Endothelial cell of umbilical vein (primary cell): ENCODE results near the gene RBM4B. TPM values are rescaled to one million over a fixed set of nuclear protein-coding genes. Genes with fewer than 3 reads are reported as not detected.

Source experiments
- BruUV-seq: library from RNA; stranded (reverse); fragments of 400-500 nt; replicated peaks from 2 replicates; lab custom pipeline; 2021; lab: Mats Ljungman, UMichigan
- CTCF ChIA-PET: fragments of 300-600, 350-600 bp; sonication (Branson Sonifier 250); formaldehyde crosslinking; loops from one replicate; lab custom pipeline; 2021; ENCODE audit warnings: antibody characterized with exemption, inconsistent platforms; lab: Charles Lee
- POLR2A ChIA-PET: fragments of 300-600, 350-600 bp; sonication (Branson Sonifier 250); formaldehyde crosslinking; loops from one replicate; lab custom pipeline; 2021; ENCODE audit warnings: antibody characterized with exemption, inconsistent platforms; lab: Charles Lee
- DNase-seq: peaks from one replicate; pipeline ENCODE4 v3.0.0-alpha.2; 2011; ENCODE audit warnings: low read depth, low spot score
- FAIRE-seq: peaks from 2 replicates; lab custom pipeline; 2011; peaks lifted over from hg19 to GRCh38; lab: Jason Lieb, UNC
- H2AFZ ChIP-seq: 2 replicates; pipeline ENCODE4 v1.6.0; 2012; ENCODE audit warnings: low read depth, low read length, control low read depth, inconsistent platforms
- H3K27ac ChIP-seq: 2 replicates; pipeline ENCODE4 v1.5.1; 2011; ENCODE audit warnings: low read depth, mild to moderate bottlenecking, control low read depth, low read length, moderate library complexity; ENCODE audit not compliant: insufficient read depth
- H3K27me3 ChIP-seq, 2 experiments: 2 replicates each; pipeline versions ENCODE4 v1.6.0 to v1.6.1; 2011; ENCODE audit warnings: low read length in 2 of 2, mixed read lengths in 1 of 2; ENCODE audit not compliant: control insufficient read depth in 2 of 2, insufficient read depth in 2 of 2
- H3K36me3 ChIP-seq, 2 experiments: 2 replicates in 1 of 2; 3 replicates in 1 of 2; pipeline ENCODE4 v1.5.1; 2011; ENCODE audit warnings: low read length in 2 of 2, mild to moderate bottlenecking in 1 of 2, moderate library complexity in 1 of 2; ENCODE audit not compliant: control insufficient read depth in 2 of 2, insufficient read depth in 2 of 2; ENCODE audit errors: extremely low read depth in 1 of 2
- H3K4me1 ChIP-seq: 3 replicates; pipeline ENCODE4 v1.5.1; 2011; ENCODE audit warnings: mild to moderate bottlenecking, low read length; ENCODE audit not compliant: control insufficient read depth, insufficient read depth; ENCODE audit errors: extremely low read depth
- H3K4me2 ChIP-seq: 2 replicates; pipeline ENCODE4 v1.6.1; 2011; ENCODE audit warnings: low read length, control low read depth, mixed read lengths; ENCODE audit not compliant: insufficient read depth
- H3K4me3 ChIP-seq, 3 experiments: fragments of 200-600 bp in 1 of 3; sonication (generic), shearing (Covaris generic) in 1 of 3; replicated peaks in 1 of 3; 2 replicates each; pipeline ENCODE4 v1.5.1; 2011 to 2016; ENCODE audit warnings: control low read depth in 3 of 3, low read length in 3 of 3, mild to moderate bottlenecking in 2 of 3, inconsistent platforms in 1 of 3, low read depth in 1 of 3, moderate library complexity in 1 of 3; ENCODE audit not compliant: insufficient read depth in 1 of 3
- H3K79me2 ChIP-seq: 2 replicates; pipeline ENCODE4 v1.6.0; 2012; ENCODE audit warnings: low read length, inconsistent platforms; ENCODE audit not compliant: control insufficient read depth, insufficient read depth
- H3K9ac ChIP-seq: replicated peaks from 2 replicates; pipeline ENCODE3; 2011; ENCODE audit warnings: low read length, control low read depth; ENCODE audit not compliant: insufficient read depth; ENCODE audit errors: extremely low read depth
- H3K9me1 ChIP-seq: replicated peaks from 3 replicates; pipeline ENCODE4 v1.6.0; 2011; ENCODE audit warnings: mild to moderate bottlenecking, low read length; ENCODE audit not compliant: control insufficient read depth, insufficient read depth; ENCODE audit errors: extremely low read depth
- H3K9me3 ChIP-seq: replicated peaks from 2 replicates; pipeline ENCODE4 v1.5.1; 2012; ENCODE audit warnings: low read length, inconsistent platforms; ENCODE audit not compliant: control insufficient read depth, insufficient read depth
- H4K20me1 ChIP-seq: replicated peaks from 2 replicates; pipeline ENCODE3; 2011; ENCODE audit warnings: mild to moderate bottlenecking, low read length; ENCODE audit not compliant: control insufficient read depth, insufficient read depth; ENCODE audit errors: extremely low read depth
- FOS ChIP-seq: IDR thresholded peaks from 2 replicates; pipeline ENCODE4 v1.6.1; 2011; ENCODE audit warnings: mild to moderate bottlenecking, low read length, moderate library complexity, borderline replicate concordance; ENCODE audit not compliant: insufficient read depth
- JUN ChIP-seq: IDR thresholded peaks from 2 replicates; pipeline ENCODE4 v1.6.1; 2011; ENCODE audit warnings: borderline replicate concordance, low read depth; ENCODE audit not compliant: insufficient read length, insufficient read depth
- MAX ChIP-seq: IDR thresholded peaks from 2 replicates; pipeline ENCODE4 v1.6.1; 2011; ENCODE audit not compliant: insufficient read depth, insufficient read length
- POLR2A ChIP-seq: IDR thresholded peaks from 2 replicates; pipeline ENCODE4 v1.6.1; 2012; ENCODE audit warnings: low read depth, mild to moderate bottlenecking, control low read depth, low read length
- POLR2AphosphoS5 ChIP-seq: IDR thresholded peaks from 2 replicates; pipeline ENCODE4 v1.6.1; 2012; ENCODE audit warnings: low read depth, mild to moderate bottlenecking, control low read depth, low read length, moderate library complexity; ENCODE audit not compliant: insufficient read depth
- dilution Hi-C: fragments of 300-500 bp; cut with MboI; formaldehyde crosslinking; loops from one replicate; pipeline ENCODE4 v1.15.0; 2019; ENCODE audit warnings: low sequenced_read_pairs; ENCODE audit not compliant: extremely low pct_ligation_motif_present
- intact Hi-C: fragments of 100-400 bp; cut with micrococcal nuclease; formaldehyde crosslinking; loops from one replicate; pipeline ENCODE4 v1.10.0; 2022
- polyA plus RNA-seq, 4 experiments: library from polyadenylated mRNA; depleted of rRNA in 3 of 4; stranded (reverse) in 3 of 4; unstranded in 1 of 4; fragments of >200 nt; gene quantifications; 2 replicates each; pipeline versions ENCODE4 v1.2.1 to v1.2.3, GENCODE V29; 2011 to 2012; ENCODE audit warnings: missing spikeins in 1 of 4
- total RNA-seq: library from RNA; stranded (reverse); gene quantifications from 2 replicates; pipeline ENCODE4 v1.2.3, GENCODE V29; 2021

Gene RBM4B
- total and polyA plus RNA-seq, 2 donors (not counting 3 experiments of a cell fraction or from before 2014, with no cell fraction given) = 22.2 to 31.2 TPM

DNA sequence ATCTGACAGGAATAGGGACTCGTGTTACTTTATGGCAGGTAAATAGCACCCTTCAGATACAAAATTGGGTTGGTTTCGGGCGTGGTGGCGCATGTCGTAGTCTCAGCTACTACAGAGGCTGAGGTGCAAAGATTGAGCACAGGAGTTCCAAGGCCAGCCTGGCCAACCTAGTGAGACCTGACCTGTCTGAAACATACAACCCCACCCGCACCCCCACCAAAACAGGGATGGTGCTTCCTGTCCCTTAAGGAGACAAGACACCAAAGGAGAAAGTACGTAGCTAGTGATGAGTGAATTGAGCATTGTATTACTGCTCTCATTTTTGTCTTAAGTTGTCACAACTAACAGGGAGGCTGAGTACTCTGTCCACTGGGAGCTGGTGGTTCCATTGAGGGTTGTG, 25.0 kb downstream of the RBM4B start:
- BruUV-seq = no TSS peak
- Histone ChIP-seq H2AFZ (no peak overlapping the region), H3K9ac (no peak overlapping the region)

GRCh38 chr11:66651016-66651415, 26.7 kb downstream of the RBM4B start:
- dilution Hi-C loops (no loop called here), intact Hi-C loops (loop anchor here (2.0 kb wide), 1 partner anchor 58 kb away; the partner anchor contains the start of genes CCDC87 and CCS)
- BruUV-seq = no TSS peak
- Histone ChIP-seq H3K9me3 (no peaks in the 10 kb centered on the region), H3K9me1 (no peaks in the 10 kb centered on the region), H3K9ac (no peak overlapping the region), H3K36me3 (peaks cover 13 to 15% of the 10 kb centered on the region in 2 experiments), H3K27ac (no peak overlapping the region), H3K4me2 (no peak overlapping the region), H2AFZ (no peak overlapping the region), H3K27me3 (no peaks in the 10 kb centered on the region), H4K20me1 (peaks cover 9% of the 10 kb centered on the region), H3K4me3 (no peak overlapping the region), H3K4me1 (no peaks in the 10 kb centered on the region), H3K79me2 (peaks cover 56% of the 10 kb centered on the region)
- FAIRE-seq = no peak
- TF ChIP-seq FOS (no peak), POLR2AphosphoS5 (no peak), POLR2A (peak; percentile 26)
- POLR2A ChIA-PET = no interaction called here
- CTCF ChIA-PET = interaction anchor here (0.6 kb wide), 1 partner anchor 9 kb away, joined by 3 read pairs; no protein-coding TSS in a partner anchor
- no peak for DNase-seq

More for the DNA sequence above, 25.0 kb downstream of the RBM4B start:
- H3K4me2 ChIP-seq = no peak overlapping the region
- H3K27me3 ChIP-seq = no peaks in the 10 kb centered on the region
- H3K9me1 ChIP-seq = no peaks in the 10 kb centered on the region
- DNase-seq = no peak
- peak; percentile 26 for TF ChIP-seq POLR2A
- no peak for TF ChIP-seq JUN
- no peak for TF ChIP-seq MAX
- TF ChIP-seq POLR2AphosphoS5 = no peak
- dilution Hi-C loops (no loop called here), intact Hi-C loops (no loop called here)
- no peaks in the 10 kb centered on the region for H3K4me1 ChIP-seq
- peaks cover 6% of the 10 kb centered on the region for H4K20me1 ChIP-seq
- ChIA-PET POLR2A (interaction anchor here (1.3 kb wide), 1 partner anchor 15 kb away, joined by 3 read pairs; no protein-coding TSS in a partner anchor), CTCF (interaction anchor here (0.7 to 1.1 kb wide), 4 partner anchors 9 to 72 kb away, joined by 3 to 4 read pairs (median 3); partner anchors contain the start of gene RBM4)
- peaks cover 42% of the 10 kb centered on the region for H3K79me2 ChIP-seq
- H3K27ac ChIP-seq = no peak overlapping the region
- H3K36me3 ChIP-seq = peaks cover 6 to 8% of the 10 kb centered on the region in 2 experiments
- H3K9me3 ChIP-seq = no peaks in the 10 kb centered on the region
- H3K4me3 ChIP-seq = no peak overlapping the region
- FAIRE-seq = no peak
